HepG2 (cell line): ENCODE data around the gene CSMD2. TPM values are rescaled to one million over a fixed set of nuclear protein-coding genes. Genes with fewer than 3 reads are reported as not detected.

Source experiments
- ATAC-seq: fragments of 200-7000 bp; cut with Tn5 transposase; 3 replicates; pipeline ENCODE4 v1.9.1; 2020; ENCODE audit warnings: mild to moderate bottlenecking, moderate library complexity
- BruUV-seq: library from RNA; stranded (reverse); fragments of 400-500 nt; replicated peaks from 2 replicates; lab custom pipeline; 2021; lab: Mats Ljungman, UMichigan
- CTCF ChIA-PET: fragments of 300-600 bp; formaldehyde crosslinking; extraction: SDS; loops from one replicate; lab custom pipeline; 2021; ENCODE audit warnings: low total read pairs, inconsistent platforms, low intra/inter-chr PET ratio; lab: Yijun Ruan, JAX
- POLR2A ChIA-PET: fragments of 350-600 bp; sonication (Branson Sonifier 250); formaldehyde crosslinking; loops from one replicate; lab custom pipeline; 2020; ENCODE audit warnings: antibody characterized with exemption, inconsistent platforms; lab: Yijun Ruan, JAX
- DNase-seq: peaks from one replicate; pipeline ENCODE4 v3.0.0-alpha.2; 2015; ENCODE audit warnings: low spot score
- FAIRE-seq: peaks from 3 replicates; lab custom pipeline; 2011; peaks lifted over from hg19 to GRCh38; lab: Jason Lieb, UNC
- H2AFZ ChIP-seq: one replicate; pipeline ENCODE4 v1.6.1; 2011; ENCODE audit warnings: low read length, inconsistent platforms
- H3K27ac ChIP-seq: fragments of 300-600 bp; 3 replicates; pipeline ENCODE4 v1.8.0; 2011; ENCODE audit warnings: mixed run types, mild to moderate bottlenecking, mixed read lengths, low read length, inconsistent platforms; ENCODE audit not compliant: insufficient read depth; ENCODE audit errors: extremely low read length
- H3K27me3 ChIP-seq, 2 experiments: fragments of 200-600 bp in 1 of 2; 2 replicates in 1 of 2; 3 replicates in 1 of 2; pipeline versions ENCODE4 v1.6.0 to v1.8.0; 2011; ENCODE audit warnings: low read length in 2 of 2, mild to moderate bottlenecking in 2 of 2, moderate library complexity in 2 of 2, inconsistent platforms in 1 of 2; ENCODE audit not compliant: insufficient read depth in 2 of 2, control insufficient read depth in 1 of 2
- H3K36me3 ChIP-seq, 2 experiments: fragments of 200-600 bp in 1 of 2; replicated peaks in 1 of 2; 2 replicates in 1 of 2; 3 replicates in 1 of 2; pipeline versions ENCODE4 v1.5.1 to v1.8.0; 2011; ENCODE audit warnings: low read length in 2 of 2, inconsistent platforms in 1 of 2; ENCODE audit not compliant: insufficient read depth in 2 of 2, control insufficient read depth in 1 of 2
- H3K4me1 ChIP-seq: 2 replicates; pipeline ENCODE4 v1.5.1; 2012; ENCODE audit warnings: low read length, inconsistent platforms; ENCODE audit not compliant: insufficient read depth
- H3K4me2 ChIP-seq: 2 replicates; pipeline ENCODE4 v1.6.0; 2011; ENCODE audit warnings: low read depth, low read length, inconsistent platforms
- H3K4me3 ChIP-seq, 3 experiments: fragments of 200-600 bp in 1 of 3; sonication (generic), shearing (Covaris generic) in 1 of 3; replicated peaks in 1 of 3; 2 replicates each; pipeline ENCODE4 v1.5.1; 2011 to 2016; ENCODE audit warnings: low read length in 3 of 3, inconsistent platforms in 2 of 3, low read depth in 2 of 3, mild to moderate bottlenecking in 2 of 3, control low read depth in 1 of 3, mixed read lengths in 1 of 3; ENCODE audit not compliant: insufficient read depth in 1 of 3
- H3K79me2 ChIP-seq: one replicate; pipeline ENCODE4 v1.6.1; 2011; ENCODE audit warnings: low read length, inconsistent platforms; ENCODE audit not compliant: insufficient read depth
- H3K9ac ChIP-seq: 2 replicates; pipeline ENCODE4 v1.6.0; 2011; ENCODE audit warnings: mild to moderate bottlenecking, low read depth, low read length, inconsistent platforms; ENCODE audit not compliant: insufficient read depth
- H3K9me3 ChIP-seq: 2 replicates; pipeline ENCODE4 v1.5.1; 2012; ENCODE audit warnings: mild to moderate bottlenecking, low read length
- H4K20me1 ChIP-seq: 2 replicates; pipeline ENCODE4 v1.6.0; 2011; ENCODE audit warnings: inconsistent platforms, mild to moderate bottlenecking, low read length, moderate library complexity; ENCODE audit not compliant: insufficient read depth
- ARHGAP35 ChIP-seq: sonication (generic); formaldehyde crosslinking; IDR thresholded peaks from 2 replicates; pipeline ENCODE4 v1.9.0; 2022; ENCODE audit warnings: mild to moderate bottlenecking, inconsistent platforms, moderate library complexity, missing genetic modification reagents, borderline replicate concordance
- ATF1 ChIP-seq: IDR thresholded peaks from 2 replicates; pipeline ENCODE4 v1.6.1; 2016; ENCODE audit warnings: mild to moderate bottlenecking, control low read depth
- CBFB ChIP-seq: sonication (generic); formaldehyde crosslinking; IDR thresholded peaks from 2 replicates; pipeline ENCODE4 v1.4.0; 2020; ENCODE audit warnings: missing genetic modification reagents
- CC2D1A ChIP-seq: sonication (generic); formaldehyde crosslinking; IDR thresholded peaks from 2 replicates; pipeline ENCODE4 v1.8.1; 2023; ENCODE audit warnings: mild to moderate bottlenecking, missing genetic modification reagents
- CREM ChIP-seq, 2 experiments: sonication (generic) in 1 of 2; formaldehyde crosslinking in 1 of 2; IDR thresholded peaks; 2 replicates each; pipeline versions ENCODE4 v1.4.0 to v1.6.1; 2016 to 2020; ENCODE audit warnings: antibody characterized with exemption in 1 of 2, mild to moderate bottlenecking in 1 of 2, missing genetic modification reagents in 1 of 2
- HCFC1 ChIP-seq: fragments of 150-350 bp; IDR thresholded peaks from 2 replicates; pipeline ENCODE4 v1.6.1; 2014; ENCODE audit warnings: low read depth, low read length
- HOXD1 ChIP-seq: sonication (generic); formaldehyde crosslinking; IDR thresholded peaks from 2 replicates; pipeline ENCODE4 v1.5.0; 2020; ENCODE audit warnings: missing genetic modification reagents
- RBM39 ChIP-seq: fragments of 200-400 bp; formaldehyde crosslinking; IDR thresholded peaks from one replicate; pipeline ENCODE4 v1.6.1; 2018; ENCODE audit warnings: antibody characterized with exemption, mild to moderate bottlenecking, low read depth, low read length; ENCODE audit not compliant: poor library complexity, severe bottlenecking
- SP140L ChIP-seq: sonication (generic); formaldehyde crosslinking; IDR thresholded peaks from 2 replicates; pipeline ENCODE4 v1.4.0; 2020; ENCODE audit warnings: missing genetic modification reagents, borderline replicate concordance
- SRF ChIP-seq: IDR thresholded peaks from 2 replicates; pipeline ENCODE4 v1.6.1; 2011; ENCODE audit warnings: mild to moderate bottlenecking, low read depth, low read length, moderate library complexity
- USF2 ChIP-seq, 2 experiments: sonication (generic) in 1 of 2; formaldehyde crosslinking in 1 of 2; IDR thresholded peaks; 2 replicates each; pipeline versions ENCODE4 v1.5.1 to v1.6.1; 2011 to 2020; ENCODE audit warnings: borderline replicate concordance in 1 of 2, low read depth in 1 of 2, low read length in 1 of 2, mild to moderate bottlenecking in 1 of 2, missing genetic modification reagents in 1 of 2, moderate library complexity in 1 of 2
- YY1 ChIP-seq: IDR thresholded peaks from 2 replicates; pipeline ENCODE4 v1.6.1; 2011; ENCODE audit warnings: low read length, low read depth, moderate library complexity, mild to moderate bottlenecking; ENCODE audit not compliant: insufficient read depth, insufficient replicate concordance
- ZBTB37 ChIP-seq: sonication (generic); formaldehyde crosslinking; IDR thresholded peaks from 2 replicates; pipeline ENCODE4 v1.4.0; 2020; ENCODE audit warnings: mild to moderate bottlenecking, missing genetic modification reagents
- ZBTB7B ChIP-seq: sonication (generic); formaldehyde crosslinking; IDR thresholded peaks from 2 replicates; pipeline ENCODE4 v1.4.0; 2020; ENCODE audit warnings: missing genetic modification reagents
- ZNF136 ChIP-seq: sonication (generic); formaldehyde crosslinking; IDR thresholded peaks from 2 replicates; pipeline ENCODE4 v1.8.1; 2022; ENCODE audit warnings: low read depth, mild to moderate bottlenecking, moderate library complexity, missing genetic modification reagents
- ZNF737 ChIP-seq: sonication (generic); formaldehyde crosslinking; IDR thresholded peaks from 2 replicates; pipeline ENCODE4 v1.5.0; 2020; ENCODE audit warnings: missing genetic modification reagents, mild to moderate bottlenecking, borderline replicate concordance
- ZSCAN30 ChIP-seq: sonication (generic); formaldehyde crosslinking; IDR thresholded peaks from 2 replicates; pipeline ENCODE4 v1.5.0; 2020; ENCODE audit warnings: mild to moderate bottlenecking, missing genetic modification reagents
- WGBS: methylation state at CpG from one replicate; pipeline ENCODE4 v1.1.6; 2017; ENCODE audit warnings: low lambda C conversion rate; 5-methylcytosine and 5-hydroxymethylcytosine counted together
- in situ Hi-C: cut with HindIII; loops from 2 replicates; pipeline ENCODE4 v1.10.0; 2017; ENCODE audit warnings: low pct_unique_long_range_greater_than_20kb; ENCODE audit not compliant: extremely low pct_ligation_motif_present
- intact Hi-C: fragments of 100-400 bp; cut with micrococcal nuclease; formaldehyde crosslinking; loops from one replicate; pipeline ENCODE4 v1.10.0; 2022; ENCODE audit not compliant: unreplicated experiment
- polyA plus RNA-seq, 8 experiments: library from polyadenylated mRNA; depleted of rRNA in 3 of 8; stranded (reverse) in 7 of 8; unstranded in 1 of 8; fragments of >200 nt; fragmentation: Illumina TruSeq in 4 of 8; extraction: Trizol in 4 of 8; gene quantifications; 2 replicates each; pipeline versions ENCODE4 v1.2.1 to v1.2.3, GENCODE V29; 2011 to 2016; ENCODE audit warnings: low read depth in 4 of 8, missing spikeins in 1 of 8, mixed read lengths in 1 of 8; ENCODE audit not compliant: insufficient read depth in 1 of 8
- total RNA-seq, 5 experiments: library from RNA; depleted of rRNA; stranded (reverse); fragments of >200 nt; fragmentation: Illumina TruSeq; extraction: Trizol; gene quantifications; 2 replicates each; pipeline ENCODE4 v1.2.3, GENCODE V29; 2016; ENCODE audit warnings: low read depth in 1 of 5
- TF ChIP-seq, protein P1 (sequence below): IDR thresholded peaks from 2 replicates; pipeline ENCODE4 v1.6.1; 2016; ENCODE audit warnings: low read depth, borderline replicate concordance

CSMD2 gene
- total and polyA plus RNA-seq, 2 of the 13 experiments (the other 11 are each of a cell fraction or from before 2014, with no cell fraction given): not detected

GRCh38 chr1:33548721-33549120 lies 616.3 kb downstream of the CSMD2 start:
- Histone ChIP-seq H3K27ac (no peak overlapping the region), H3K4me2 (no peak overlapping the region), H3K9ac (no peak overlapping the region), H4K20me1 (no peaks in the 10 kb centered on the region), H3K9me3 (no peaks in the 10 kb centered on the region), H2AFZ (no peak overlapping the region), H3K4me3 (no peak overlapping the region), H3K36me3 (no peaks in the 10 kb centered on the region), H3K79me2 (no peaks in the 10 kb centered on the region), H3K4me1 (no peaks in the 10 kb centered on the region), H3K27me3 (peaks cover 0 to 14% of the 10 kb centered on the region in 2 experiments; a peak in 2 of 5 replicates)
- WGBS: 50% methylated on average over 2 of the region's 2 CpGs
- ChIA-PET CTCF (no interaction called here), POLR2A (no interaction called here)
- ATAC-seq: no peak
- FAIRE-seq: no peak
- no peak for DNase-seq
- no TSS peak for BruUV-seq
- intact Hi-C loops: no loop called here
- in situ Hi-C loops: no loop called here
- TF ChIP-seq SP140L (CRISPR knock-in tag) (no peak), HOXD1 (CRISPR knock-in tag) (no peak), RBM39 (no peak), CC2D1A (CRISPR knock-in tag) (no peak), ATF1 (CRISPR knock-in tag) (no peak), ZBTB37 (CRISPR knock-in tag) (no peak), ZNF737 (CRISPR knock-in tag) (no peak), ZSCAN30 (CRISPR knock-in tag) (no peak), USF2 (IDR thresholded peaks at IDR 0.05; ENCODE audit: low read depth, low read length) (no peak), USF2 (CRISPR knock-in tag; IDR thresholded peaks at IDR 0.05; ENCODE audit: borderline replicate concordance) (no peak), YY1 (no peak), ZNF136 (CRISPR knock-in tag) (no peak), CBFB (no peak), ZBTB7B (no peak), ARHGAP35 (CRISPR knock-in tag) (no peak), CREM (IDR thresholded peaks at IDR 0.05) (no peak), CREM (CRISPR knock-in tag; IDR thresholded peaks at IDR 0.05) (no peak), HCFC1 (no peak), SRF (no peak)
- TF ChIP-seq, protein P1, sequence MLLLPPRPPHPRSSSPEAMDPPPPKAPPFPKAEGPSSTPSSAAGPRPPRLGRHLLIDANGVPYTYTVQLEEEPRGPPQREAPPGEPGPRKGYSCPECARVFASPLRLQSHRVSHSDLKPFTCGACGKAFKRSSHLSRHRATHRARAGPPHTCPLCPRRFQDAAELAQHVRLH: no peak
